ENCODE results near the gene NECAB3.

- TF ChIP-seq CREB1 (IDR thresholded peaks at IDR 0.05; ENCODE audit: low read depth) (no peak), YY1 (IDR thresholded peaks at IDR 0.05; ENCODE audit: low read depth) (no peak)
- TF ChIP-seq, protein P1, sequence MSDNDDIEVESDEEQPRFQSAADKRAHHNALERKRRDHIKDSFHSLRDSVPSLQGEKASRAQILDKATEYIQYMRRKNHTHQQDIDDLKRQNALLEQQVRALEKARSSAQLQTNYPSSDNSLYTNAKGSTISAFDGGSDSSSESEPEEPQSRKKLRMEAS (IDR thresholded peaks at IDR 0.05), result no peak
These were observed 39.7 kb upstream of the NECAB3 start for GRCh38 chr20:33713865-33714367.

All from Ishikawa (cell line).